Smooth muscle cell (in vitro differentiated cells): Measurements from ENCODE around the gene ZNF33A. TPM values are rescaled to one million over a fixed set of nuclear protein-coding genes. Genes with fewer than 3 reads are reported as not detected.

Experiments used
- DNase-seq: peaks from one replicate; lab custom pipeline; 2025; ENCODE audit not compliant: unreplicated experiment; lab: John Stamatoyannopoulos, UW
- H2AFZ ChIP-seq: fragments of 200-600 bp; sonication (generic); 2 replicates; pipeline ENCODE4 v1.6.0; 2016; ENCODE audit warnings: antibody characterized with exemption, low read depth, mild to moderate bottlenecking
- H3F3A ChIP-seq: fragments of 200-600 bp; sonication (generic); 2 replicates; pipeline ENCODE4 v1.6.0; 2017; ENCODE audit warnings: antibody characterized with exemption, low read depth
- H3K27ac ChIP-seq: fragments of 200-600 bp; sonication (generic); 2 replicates; pipeline ENCODE4 v1.5.1; 2016; ENCODE audit warnings: low read depth, mild to moderate bottlenecking
- H3K27me3 ChIP-seq: fragments of 200-600 bp; sonication (generic); 2 replicates; pipeline ENCODE4 v1.6.1; 2016; ENCODE audit warnings: low read depth, mild to moderate bottlenecking
- H3K36me3 ChIP-seq: fragments of 200-600 bp; sonication (generic); 2 replicates; pipeline ENCODE4 v1.5.1; 2016; ENCODE audit warnings: low read depth
- H3K4me1 ChIP-seq: fragments of 200-600 bp; sonication (generic); 2 replicates; pipeline ENCODE4 v1.5.1; 2016; ENCODE audit warnings: low read depth
- H3K4me2 ChIP-seq: fragments of 200-600 bp; sonication (generic); 2 replicates; pipeline ENCODE4 v1.6.0; 2016; ENCODE audit warnings: mild to moderate bottlenecking
- H3K4me3 ChIP-seq: fragments of 200-600 bp; sonication (generic); 2 replicates; pipeline ENCODE4 v1.5.1; 2016; ENCODE audit warnings: mild to moderate bottlenecking
- H3K79me2 ChIP-seq: fragments of 200-600 bp; sonication (generic); 2 replicates; pipeline ENCODE4 v1.6.0; 2016; ENCODE audit warnings: low read depth, mild to moderate bottlenecking
- H3K9ac ChIP-seq: fragments of 200-600 bp; sonication (generic); 2 replicates; pipeline ENCODE4 v1.6.0; 2016; ENCODE audit warnings: low read depth
- H3K9me3 ChIP-seq: fragments of 200-600 bp; sonication (generic); replicated peaks from 2 replicates; pipeline ENCODE4 v1.5.1; 2016; ENCODE audit warnings: low read depth
- H4K20me1 ChIP-seq: fragments of 200-600 bp; sonication (generic); 2 replicates; pipeline ENCODE4 v1.6.0; 2016; ENCODE audit warnings: low read depth
- WGBS: methylation state at CpG from one replicate; pipeline ENCODE4 v1.1.7; 2016; ENCODE audit warnings: low lambda C conversion rate; 5-methylcytosine and 5-hydroxymethylcytosine counted together
- polyA plus RNA-seq: library from polyadenylated mRNA; unstranded; fragments of >200 nt; fragmentation: Nextera tagmentation; extraction: Ambion mirVana; gene quantifications from 2 replicates; pipeline ENCODE4 v1.2.1, GENCODE V29; 2016
- total RNA-seq: library from RNA; depleted of rRNA; stranded (reverse); fragments of >200 nt; gene quantifications from 2 replicates; pipeline ENCODE4 v1.2.3, GENCODE V29; 2014
- TF ChIP-seq, protein P1 (sequence below): fragments of 200-600 bp; sonication (generic); IDR thresholded peaks from 2 replicates; pipeline ENCODE4 v1.5.1; 2017; ENCODE audit warnings: borderline replicate concordance, mild to moderate bottlenecking, antibody characterized with exemption; ENCODE audit not compliant: insufficient read depth, poor library complexity, severe bottlenecking

The ZNF33A gene
- total and polyA plus RNA-seq, 2 experiments from 2014 or later: 1.4 to 9.2 TPM

DNA sequence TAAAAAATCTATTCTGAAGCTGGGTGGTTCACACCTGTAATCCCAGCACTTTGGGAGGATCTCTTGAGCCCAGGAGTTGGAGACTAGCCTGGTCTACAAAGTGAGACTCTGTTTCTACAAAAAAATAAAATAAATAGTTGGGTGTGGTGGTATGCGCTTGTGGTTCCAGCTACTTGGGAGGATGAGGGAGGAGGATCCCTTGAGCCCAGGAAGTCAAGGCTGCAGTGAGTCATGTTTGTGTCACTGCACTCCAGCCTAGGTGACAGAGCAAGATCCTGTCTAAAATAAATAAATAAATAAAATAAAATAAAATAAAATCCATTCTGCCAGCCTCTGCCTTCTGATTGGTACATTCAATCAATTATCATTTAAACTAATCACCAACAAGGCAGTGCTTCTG is 17.5 kb downstream of the ZNF33A start:
- Histone ChIP-seq H4K20me1 (no peaks in the 10 kb centered on the region), H3K4me3 (no peak overlapping the region), H3K27ac (no peak overlapping the region), H3F3A (no peaks in the 10 kb centered on the region), H3K9ac (no peak overlapping the region), H2AFZ (no peak overlapping the region), H3K4me2 (no peak overlapping the region), H3K9me3 (no peaks in the 10 kb centered on the region), H3K4me1 (no peaks in the 10 kb centered on the region), H3K27me3 (no peaks in the 10 kb centered on the region), H3K79me2 (no peaks in the 10 kb centered on the region), H3K36me3 (peaks cover 4% of the 10 kb centered on the region)
- 100% methylated on average over 1 of the region's 1 CpG for WGBS
- TF ChIP-seq, protein P1, sequence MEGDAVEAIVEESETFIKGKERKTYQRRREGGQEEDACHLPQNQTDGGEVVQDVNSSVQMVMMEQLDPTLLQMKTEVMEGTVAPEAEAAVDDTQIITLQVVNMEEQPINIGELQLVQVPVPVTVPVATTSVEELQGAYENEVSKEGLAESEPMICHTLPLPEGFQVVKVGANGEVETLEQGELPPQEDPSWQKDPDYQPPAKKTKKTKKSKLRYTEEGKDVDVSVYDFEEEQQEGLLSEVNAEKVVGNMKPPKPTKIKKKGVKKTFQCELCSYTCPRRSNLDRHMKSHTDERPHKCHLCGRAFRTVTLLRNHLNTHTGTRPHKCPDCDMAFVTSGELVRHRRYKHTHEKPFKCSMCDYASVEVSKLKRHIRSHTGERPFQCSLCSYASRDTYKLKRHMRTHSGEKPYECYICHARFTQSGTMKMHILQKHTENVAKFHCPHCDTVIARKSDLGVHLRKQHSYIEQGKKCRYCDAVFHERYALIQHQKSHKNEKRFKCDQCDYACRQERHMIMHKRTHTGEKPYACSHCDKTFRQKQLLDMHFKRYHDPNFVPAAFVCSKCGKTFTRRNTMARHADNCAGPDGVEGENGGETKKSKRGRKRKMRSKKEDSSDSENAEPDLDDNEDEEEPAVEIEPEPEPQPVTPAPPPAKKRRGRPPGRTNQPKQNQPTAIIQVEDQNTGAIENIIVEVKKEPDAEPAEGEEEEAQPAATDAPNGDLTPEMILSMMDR: no peak
- no peak for DNase-seq

DNA sequence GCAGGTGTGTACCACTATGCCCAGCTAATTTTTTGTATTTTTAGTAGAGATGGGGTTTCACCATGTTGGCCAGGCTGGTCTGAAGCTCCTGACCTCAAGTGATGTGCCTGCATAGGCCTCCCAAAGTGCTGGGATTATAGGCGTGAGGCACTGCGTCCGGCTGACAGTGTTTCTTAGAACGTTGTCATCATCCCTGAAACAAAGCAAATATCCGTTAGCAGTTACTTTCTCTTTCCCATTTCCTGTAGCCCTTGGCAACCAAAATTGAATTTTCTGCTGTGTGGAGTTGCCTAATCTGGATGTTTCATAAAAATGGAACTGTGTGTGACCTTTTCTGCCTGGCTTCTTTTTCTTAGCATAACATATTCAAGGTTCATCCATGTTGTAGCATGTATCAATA is 22.4 kb downstream of the ZNF33A start:
- Histone ChIP-seq H3K9me3 (no peaks in the 10 kb centered on the region), H2AFZ (no peak overlapping the region), H3F3A (no peaks in the 10 kb centered on the region), H3K4me2 (no peak overlapping the region), H3K4me1 (no peaks in the 10 kb centered on the region), H3K4me3 (no peak overlapping the region), H4K20me1 (no peaks in the 10 kb centered on the region), H3K9ac (no peak overlapping the region), H3K27me3 (no peaks in the 10 kb centered on the region), H3K27ac (no peak overlapping the region), H3K36me3 (peaks cover 11% of the 10 kb centered on the region), H3K79me2 (no peaks in the 10 kb centered on the region)
- DNase-seq: no peak
- 86% methylated on average over 5 of the region's 5 CpGs for WGBS
- TF ChIP-seq, protein P1: no peak

DNA sequence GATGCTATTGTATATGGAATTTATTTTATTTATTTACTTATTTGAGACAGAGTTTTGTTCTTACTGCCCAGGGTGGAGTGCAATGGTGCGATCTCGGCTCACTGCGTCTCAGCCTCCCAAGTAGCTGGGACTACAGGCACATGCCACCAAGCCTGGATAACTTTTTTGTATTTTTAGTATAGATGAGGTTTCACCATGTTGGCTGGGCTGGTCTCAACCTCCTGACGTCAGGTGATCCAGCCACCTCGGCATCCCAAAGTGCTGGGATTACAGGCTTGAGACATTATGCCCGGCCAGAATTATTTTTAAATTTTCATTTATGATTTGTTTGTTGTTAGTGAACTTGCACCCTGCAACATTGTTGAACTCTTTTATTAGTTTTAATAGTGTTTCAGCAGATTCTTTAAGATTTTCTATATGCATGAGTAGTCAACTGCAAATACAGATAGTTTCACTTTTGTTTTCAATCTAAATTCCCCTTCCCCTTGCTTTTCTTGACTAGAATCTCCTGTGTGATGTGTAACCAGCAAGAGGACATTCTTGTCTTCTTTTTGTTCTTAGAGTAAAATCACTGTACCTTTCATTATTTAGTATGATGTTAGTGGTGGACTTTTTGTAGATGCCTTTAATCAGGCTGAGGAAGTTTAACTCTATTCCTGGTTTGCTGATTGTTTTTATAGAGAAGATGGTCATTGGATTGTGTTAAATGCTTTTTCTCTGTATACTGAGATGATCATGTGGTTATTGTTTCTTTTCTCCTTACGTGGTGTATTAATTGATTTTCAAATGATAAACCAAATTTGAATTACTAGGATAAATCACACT is 27.8 kb downstream of the ZNF33A start:
- H3K36me3 ChIP-seq: peaks cover 7% of the 10 kb centered on the region
- H3K9ac ChIP-seq: no peak overlapping the region
- TF ChIP-seq, protein P1: no peak
- no peaks in the 10 kb centered on the region for H3K79me2 ChIP-seq
- no peaks in the 10 kb centered on the region for H3K27me3 ChIP-seq
- H3K4me3 ChIP-seq: no peak overlapping the region
- no peak overlapping the region for H2AFZ ChIP-seq
- no peaks in the 10 kb centered on the region for H3F3A ChIP-seq
- no peak overlapping the region for H3K4me2 ChIP-seq
- no peaks in the 10 kb centered on the region for H3K4me1 ChIP-seq
- no peak overlapping the region for H3K27ac ChIP-seq
- DNase-seq: no peak
- no peaks in the 10 kb centered on the region for H4K20me1 ChIP-seq
- no peaks in the 10 kb centered on the region for H3K9me3 ChIP-seq
- WGBS: 97% methylated on average over 7 of the region's 7 CpGs

DNA sequence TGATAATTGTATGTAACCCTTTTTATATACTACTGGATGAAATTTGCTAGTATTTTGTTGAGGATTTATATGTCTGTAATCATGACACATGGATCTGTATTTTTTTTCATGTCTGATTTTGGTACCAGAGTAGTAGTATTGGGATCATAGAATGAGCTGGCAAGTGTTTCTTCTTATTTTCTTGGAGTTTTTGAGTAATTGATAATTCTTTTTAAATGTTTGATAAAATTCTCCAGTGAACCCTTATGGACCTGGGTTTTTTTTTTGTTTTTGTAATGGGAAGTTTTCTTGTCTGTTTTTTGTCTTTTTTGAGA is 28.4 kb downstream of the ZNF33A start:
- H3K27me3 ChIP-seq: no peaks in the 10 kb centered on the region
- H3K79me2 ChIP-seq: no peaks in the 10 kb centered on the region
- TF ChIP-seq, protein P1: no peak
- no peaks in the 10 kb centered on the region for H3K4me1 ChIP-seq
- H3K27ac ChIP-seq: no peak overlapping the region
- H3K36me3 ChIP-seq: peaks cover 7% of the 10 kb centered on the region
- no peak overlapping the region for H2AFZ ChIP-seq
- H3K9ac ChIP-seq: no peak overlapping the region
- H3K4me3 ChIP-seq: no peak overlapping the region
- no peaks in the 10 kb centered on the region for H3F3A ChIP-seq
- no peak for DNase-seq
- H3K4me2 ChIP-seq: no peak overlapping the region
- no peaks in the 10 kb centered on the region for H3K9me3 ChIP-seq
- no peaks in the 10 kb centered on the region for H4K20me1 ChIP-seq
